Fibroblast of the aortic adventitia (primary cell): ENCODE results near the gene THUMPD3. TPM values are rescaled to one million over a fixed set of nuclear protein-coding genes. Genes with fewer than 3 reads are reported as not detected.

Experiments used
- DNase-seq: peaks from one replicate; pipeline ENCODE4 v3.0.0-alpha.2; 2010; ENCODE audit warnings: low read depth
- H3K4me3 ChIP-seq: 2 replicates; pipeline ENCODE4 v1.5.1; 2011; ENCODE audit warnings: low read depth, mild to moderate bottlenecking, control low read depth, low read length, moderate library complexity
- CTCF ChIP-seq: IDR thresholded peaks from 2 replicates; pipeline ENCODE4 v1.5.1; 2011; ENCODE audit warnings: mild to moderate bottlenecking, low read length, control low read depth, inconsistent platforms; ENCODE audit not compliant: insufficient read depth
- total RNA-seq: library from RNA; depleted of rRNA; stranded (reverse); fragments of >200 nt; gene quantifications from 2 replicates; pipeline ENCODE4 v1.2.3, GENCODE V29; 2012; ENCODE audit warnings: low replicate concordance

Gene THUMPD3
- total RNA-seq, 1 donor = 48.3 TPM

- peak; percentile 100 for DNase-seq
Observed at GRCh38 chr3:9396632-9397331, 33.9 kb downstream of the THUMPD3 start.

GRCh38 chr3:9397332-9397905 is 34.6 kb downstream of the THUMPD3 start, which contains the start of gene SETD5:
TSS of gene SETD5 (plus strand) at chr3:9397615. CDS start at chr3:9428939, 31,324 bp downstream.
- peak; percentile 95 for DNase-seq

More at GRCh38 chr3:9396632-9397331, 33.9 kb downstream of the THUMPD3 start:
- TF ChIP-seq CTCF = no peak
- H3K4me3 ChIP-seq = peak overlapping the region; percentile 85

GRCh38 chr3:9397906-9398699 is 35.2 kb downstream of the THUMPD3 start:
- H3K4me3 ChIP-seq = peak overlapping the region; percentile 99
- peak; percentile 57 for DNase-seq
- TF ChIP-seq CTCF = no peak

More at GRCh38 chr3:9397332-9397905, 34.6 kb downstream of the THUMPD3 start, which contains the start of gene SETD5:
- H3K4me3 ChIP-seq = peak within 1 kb of the TSS; percentile 99
- TF ChIP-seq CTCF = no peak

- TF ChIP-seq CTCF = no peak
- peak overlapping the region; percentile 99 for H3K4me3 ChIP-seq
- DNase-seq = peak; percentile 51
Observed at GRCh38 chr3:9398700-9399336, 36.0 kb downstream of the THUMPD3 start.

GRCh38 chr3:9399337-9399703 is 36.5 kb downstream of the THUMPD3 start:
- DNase-seq = peak; percentile 47
- peak overlapping the region; percentile 99 for H3K4me3 ChIP-seq
- TF ChIP-seq CTCF = no peak

GRCh38 chr3:9399746-9400145 is 36.9 kb downstream of the THUMPD3 start:
- peak overlapping the region; percentile 99 for H3K4me3 ChIP-seq
- DNase-seq = peak; percentile 95
- peak; percentile 31 for TF ChIP-seq CTCF
